Measurements from ENCODE around the gene FBXO47. TPM values are rescaled to one million over a fixed set of nuclear protein-coding genes. Genes with fewer than 3 reads are reported as not detected.
"Not testable (repeated sequence)": the region's sequence is repeated elsewhere in the genome, so short reads cannot be mapped to it uniquely, and the experiment has no call there.

Gene FBXO47
- total RNA-seq, 1 experiment from 2014 or later = not detected

GRCh38 chr17:38996660-38997337, 29.6 kb upstream of the FBXO47 start:
- no peaks in the 10 kb centered on the region for H3K36me3 ChIP-seq
- no peaks in the 10 kb centered on the region for H3K27me3 ChIP-seq
- DNase-seq = no peak
- H3K4me3 ChIP-seq = no peak overlapping the region
- H3K9me3 ChIP-seq (replicated peaks) = no peaks in the 10 kb centered on the region
- H3K27ac ChIP-seq = no peak overlapping the region
- H3K4me1 ChIP-seq = no peaks in the 10 kb centered on the region

GRCh38 chr17:38994026-38994425, 26.8 kb upstream of the FBXO47 start:
- Histone ChIP-seq H3K4me1 (no peaks in the 10 kb centered on the region), H3K9me3 (replicated peaks) (no peaks in the 10 kb centered on the region)
- no peak for DNase-seq

GRCh38 chr17:38984666-38985065, 17.5 kb upstream of the FBXO47 start:
- H3K9me3 ChIP-seq (replicated peaks) = no peaks in the 10 kb centered on the region
- H3K27me3 ChIP-seq = no peaks in the 10 kb centered on the region
- H3K4me1 ChIP-seq = peaks cover 9% of the 10 kb centered on the region
- H3K27ac ChIP-seq = no peak overlapping the region
- H3K4me3 ChIP-seq = no peak overlapping the region
- DNase-seq = no peak
- no peaks in the 10 kb centered on the region for H3K36me3 ChIP-seq

More at GRCh38 chr17:38994026-38994425, 26.8 kb upstream of the FBXO47 start:
- no peak overlapping the region for H3K27ac ChIP-seq
- no peaks in the 10 kb centered on the region for H3K27me3 ChIP-seq
- H3K36me3 ChIP-seq = no peaks in the 10 kb centered on the region
- no peak overlapping the region for H3K4me3 ChIP-seq

- peak; percentile 59 to 80 for DNase-seq
- Histone ChIP-seq H3K9me3 (replicated peaks) (no peaks in the 10 kb centered on the region), H3K36me3 (no peaks in the 10 kb centered on the region), H3K4me1 (peaks cover 9% of the 10 kb centered on the region), H3K4me3 (no peak overlapping the region), H3K27ac (no peak overlapping the region), H3K27me3 (no peaks in the 10 kb centered on the region)
Observed at GRCh38 chr17:38982858-38983746, 15.9 kb upstream of the FBXO47 start.

- Histone ChIP-seq H3K27ac (no peak overlapping the region), H3K9me3 (replicated peaks) (no peaks in the 10 kb centered on the region), H3K4me1 (peaks cover 9% of the 10 kb centered on the region), H3K4me3 (no peak overlapping the region), H3K27me3 (no peaks in the 10 kb centered on the region), H3K36me3 (no peaks in the 10 kb centered on the region)
- DNase-seq = no peak
Observed at GRCh38 chr17:38981636-38982035, 14.4 kb upstream of the FBXO47 start.

GRCh38 chr17:38980490-38981217, 13.5 kb upstream of the FBXO47 start:
- Histone ChIP-seq H3K4me1 (peaks cover 9% of the 10 kb centered on the region), H3K9me3 (replicated peaks) (no peaks in the 10 kb centered on the region), H3K27ac (no peak overlapping the region), H3K27me3 (no peaks in the 10 kb centered on the region), H3K36me3 (no peaks in the 10 kb centered on the region), H3K4me3 (no peak overlapping the region)
- peak in 1 of 2 experiments; percentile 10 for DNase-seq

GRCh38 chr17:38978180-38978579, 11.0 kb upstream of the FBXO47 start:
- H3K4me1 ChIP-seq = peaks cover 9% of the 10 kb centered on the region
- no peak overlapping the region for H3K4me3 ChIP-seq
- no peaks in the 10 kb centered on the region for H3K27me3 ChIP-seq
- no peaks in the 10 kb centered on the region for H3K36me3 ChIP-seq
- no peaks in the 10 kb centered on the region for H3K9me3 ChIP-seq (replicated peaks)
- no peak for DNase-seq
- H3K27ac ChIP-seq = no peak overlapping the region

- H3K4me3 ChIP-seq; DNase-seq; H3K36me3 ChIP-seq; H3K9me3 ChIP-seq (replicated peaks); H3K27ac ChIP-seq; H3K4me1 ChIP-seq: not testable (repeated sequence)
- H3K27me3 ChIP-seq = 0 out of 2 replicates have a peak, but pooled peaks cover 11% of the 10 kb centered on the region
Observed at GRCh38 chr17:38976187-38976551, 9.0 kb upstream of the FBXO47 start.

GRCh38 chr17:38970804-38971203, 3.6 kb upstream of the FBXO47 start:
- Histone ChIP-seq H3K27me3 (0 out of 2 replicates have a peak, but pooled peaks cover 11% of the 10 kb centered on the region), H3K4me3 (no peak overlapping the region), H3K36me3 (no peaks in the 10 kb centered on the region), H3K4me1 (no peaks in the 10 kb centered on the region), H3K9me3 (replicated peaks) (no peaks in the 10 kb centered on the region), H3K27ac (no peak overlapping the region)
- no peak for DNase-seq

GRCh38 chr17:38970128-38970527, 2.9 kb upstream of the FBXO47 start:
- Histone ChIP-seq H3K27me3 (0 out of 2 replicates have a peak, but pooled peaks cover 11% of the 10 kb centered on the region), H3K9me3 (replicated peaks) (no peaks in the 10 kb centered on the region), H3K27ac (no peak overlapping the region), H3K4me3 (no peak overlapping the region), H3K4me1 (no peaks in the 10 kb centered on the region), H3K36me3 (no peaks in the 10 kb centered on the region)
- no peak for DNase-seq

- DNase-seq = no peak
- H3K9me3 ChIP-seq (replicated peaks) = no peaks in the 10 kb centered on the region
- no peak overlapping the region for H3K27ac ChIP-seq
- no peaks in the 10 kb centered on the region for H3K36me3 ChIP-seq
- no peak overlapping the region for H3K4me3 ChIP-seq
- no peaks in the 10 kb centered on the region for H3K4me1 ChIP-seq
- H3K27me3 ChIP-seq = 0 out of 2 replicates have a peak, but pooled peaks cover 11% of the 10 kb centered on the region
Observed at GRCh38 chr17:38969281-38969680, 2.1 kb upstream of the FBXO47 start.

GRCh38 chr17:38961413-38961812, 5.8 kb downstream of the FBXO47 start:
- no peaks in the 10 kb centered on the region for H3K36me3 ChIP-seq
- H3K4me3 ChIP-seq = no peak overlapping the region
- H3K9me3 ChIP-seq (replicated peaks) = no peaks in the 10 kb centered on the region
- no peak overlapping the region for H3K27ac ChIP-seq
- peaks cover 11% of the 10 kb centered on the region; the same call in 1 of the 2 replicates for H3K4me1 ChIP-seq
- no peaks in the 10 kb centered on the region for H3K27me3 ChIP-seq
- DNase-seq = no peak

- no peak overlapping the region for H3K4me3 ChIP-seq
- H3K4me1 ChIP-seq = peaks cover 11% of the 10 kb centered on the region; the same call in 1 of the 2 replicates
- DNase-seq = no peak
- H3K9me3 ChIP-seq (replicated peaks) = no peaks in the 10 kb centered on the region
- H3K36me3 ChIP-seq = no peaks in the 10 kb centered on the region
- no peaks in the 10 kb centered on the region for H3K27me3 ChIP-seq
- H3K27ac ChIP-seq = no peak overlapping the region
Observed at GRCh38 chr17:38960402-38960801, 6.8 kb downstream of the FBXO47 start.

- H3K27me3 ChIP-seq = no peaks in the 10 kb centered on the region
- H3K9me3 ChIP-seq (replicated peaks) = no peaks in the 10 kb centered on the region
- H3K4me3 ChIP-seq = no peak overlapping the region
- no peaks in the 10 kb centered on the region for H3K36me3 ChIP-seq
- H3K27ac ChIP-seq = no peak overlapping the region
- DNase-seq = no peak
- H3K4me1 ChIP-seq = peaks cover 11% of the 10 kb centered on the region; the same call in 1 of the 2 replicates
Observed at GRCh38 chr17:38959508-38959907, 7.7 kb downstream of the FBXO47 start.

- Histone ChIP-seq H3K27ac (peak overlapping the region; percentile 40; the same call in 1 of the 2 replicates), H3K36me3 (no peaks in the 10 kb centered on the region), H3K4me3 (no peak overlapping the region), H3K9me3 (replicated peaks) (no peaks in the 10 kb centered on the region), H3K4me1 (peaks cover 11% of the 10 kb centered on the region; the same call in 1 of the 2 replicates), H3K27me3 (no peaks in the 10 kb centered on the region)
- DNase-seq = peak; percentile 32 to 33
Observed at GRCh38 chr17:38958756-38959155, 8.4 kb downstream of the FBXO47 start.

All from SJCRH30 (cell line).